HG02852 (cell line): ENCODE data around the gene MRPL36.
A peak's percentile ranks its signal among the peaks of the same experiment; 100 is the strongest.
"Not testable (repeated sequence)": the region's sequence is repeated elsewhere in the genome, so short reads cannot be mapped to it uniquely, and the experiment has no call there.

Experiments used
- ATAC-seq: cut with Tn5 transposase; IDR thresholded peaks from one replicate; pipeline ENCODE4 v1.9.1; 2021; ENCODE audit warnings: mild to moderate bottlenecking, moderate library complexity; ENCODE audit not compliant: unreplicated experiment

Gene MRPL36

GRCh38 chr5:1815881-1816292 is 16.2 kb upstream of the MRPL36 start:
- ATAC-seq: no peak

DNA sequence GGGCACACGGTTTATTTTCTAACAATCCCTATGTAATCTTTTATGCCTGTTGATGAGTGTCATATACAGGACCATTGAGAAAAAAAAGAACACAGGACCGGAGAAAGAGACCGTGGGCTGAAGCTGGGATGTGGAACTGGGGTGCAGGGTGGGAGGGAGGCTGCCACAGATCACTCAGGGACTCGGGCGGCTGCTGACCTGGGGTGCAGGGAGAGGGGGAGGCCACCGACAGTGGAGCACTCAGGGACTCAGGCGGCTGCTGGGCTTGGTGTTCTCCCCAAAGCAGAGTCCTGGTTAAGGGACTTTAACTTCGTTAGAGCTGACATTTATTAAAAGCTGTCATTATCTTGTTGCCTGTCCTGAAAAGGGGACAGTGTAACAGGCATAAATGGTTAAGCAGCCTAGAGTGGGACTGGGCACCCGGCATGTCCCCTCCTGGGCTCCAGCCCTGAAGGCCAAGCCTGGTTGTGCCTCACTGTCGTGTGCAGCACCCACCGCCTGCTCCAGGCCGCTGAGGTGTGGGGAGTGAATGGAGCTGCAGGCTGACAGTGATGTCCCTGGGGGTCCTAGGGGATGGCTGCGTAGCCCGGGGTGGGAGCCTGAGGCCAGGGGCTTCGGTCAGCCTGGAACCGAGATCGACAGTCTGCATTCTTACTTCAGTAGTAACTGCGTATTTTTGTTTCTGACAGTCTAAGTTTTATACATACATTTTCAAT is 15.6 kb upstream of the MRPL36 start:
- ATAC-seq: no peak

- no peak for ATAC-seq
Measured at GRCh38 chr5:1814183-1815020, 14.8 kb upstream of the MRPL36 start.

DNA sequence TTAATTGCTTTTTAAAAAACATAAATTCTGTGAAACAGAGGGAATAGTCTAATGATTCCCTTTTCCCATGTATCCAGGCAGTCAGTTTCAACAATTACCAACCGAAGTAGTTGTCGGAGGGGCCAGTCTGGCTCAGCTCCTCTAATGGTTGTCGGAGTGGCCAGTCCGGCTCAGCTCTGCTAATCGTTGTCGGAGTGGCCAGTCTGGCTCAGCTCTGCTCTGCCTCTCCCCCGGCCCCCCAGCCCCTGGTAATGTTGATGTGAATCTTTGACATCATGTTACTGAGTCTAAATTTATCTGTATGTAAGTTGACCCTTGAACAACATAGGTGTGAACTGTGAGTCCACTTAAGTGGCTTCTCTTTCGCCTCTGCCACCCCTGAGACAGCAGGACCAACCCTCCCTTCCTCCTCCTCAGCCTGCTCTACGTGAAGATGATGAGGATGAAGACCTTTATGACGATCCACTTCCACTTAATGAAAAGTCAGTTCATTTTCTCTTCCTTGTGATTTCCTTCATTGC is 11.0 kb upstream of the MRPL36 start:
- ATAC-seq: no peak

DNA sequence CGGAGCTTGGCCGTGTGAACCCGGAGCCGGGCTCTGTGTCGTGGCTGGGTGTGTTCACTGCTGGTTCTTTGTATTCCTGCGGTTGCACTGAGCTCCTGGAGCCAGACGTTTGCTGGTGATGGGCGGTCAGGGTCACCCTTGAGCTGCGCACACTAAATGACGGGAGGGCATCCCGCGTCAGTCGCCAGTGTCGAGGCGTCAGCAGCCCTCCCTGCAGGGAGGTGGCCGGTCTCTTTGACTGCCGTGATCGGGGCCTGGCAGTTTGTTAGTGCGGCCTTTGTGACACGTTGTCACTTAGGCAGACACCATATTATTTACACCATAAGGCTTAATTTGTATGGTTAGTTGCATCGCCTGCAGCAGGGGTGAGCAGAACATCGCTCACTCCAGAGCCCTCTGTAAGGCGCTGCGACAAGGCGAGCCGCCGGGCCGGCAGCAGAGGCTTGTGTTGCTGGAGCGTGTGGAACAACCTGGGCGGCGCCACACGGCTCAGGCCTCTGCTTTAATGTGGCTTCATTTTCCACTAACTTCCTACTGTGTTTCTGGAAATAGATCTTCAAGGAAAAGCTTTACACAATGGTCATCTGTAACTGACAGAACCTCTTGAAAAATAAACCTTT is 9.9 kb upstream of the MRPL36 start:
- no peak for ATAC-seq

GRCh38 chr5:1808439-1808838 is 8.8 kb upstream of the MRPL36 start:
- ATAC-seq: no peak

DNA sequence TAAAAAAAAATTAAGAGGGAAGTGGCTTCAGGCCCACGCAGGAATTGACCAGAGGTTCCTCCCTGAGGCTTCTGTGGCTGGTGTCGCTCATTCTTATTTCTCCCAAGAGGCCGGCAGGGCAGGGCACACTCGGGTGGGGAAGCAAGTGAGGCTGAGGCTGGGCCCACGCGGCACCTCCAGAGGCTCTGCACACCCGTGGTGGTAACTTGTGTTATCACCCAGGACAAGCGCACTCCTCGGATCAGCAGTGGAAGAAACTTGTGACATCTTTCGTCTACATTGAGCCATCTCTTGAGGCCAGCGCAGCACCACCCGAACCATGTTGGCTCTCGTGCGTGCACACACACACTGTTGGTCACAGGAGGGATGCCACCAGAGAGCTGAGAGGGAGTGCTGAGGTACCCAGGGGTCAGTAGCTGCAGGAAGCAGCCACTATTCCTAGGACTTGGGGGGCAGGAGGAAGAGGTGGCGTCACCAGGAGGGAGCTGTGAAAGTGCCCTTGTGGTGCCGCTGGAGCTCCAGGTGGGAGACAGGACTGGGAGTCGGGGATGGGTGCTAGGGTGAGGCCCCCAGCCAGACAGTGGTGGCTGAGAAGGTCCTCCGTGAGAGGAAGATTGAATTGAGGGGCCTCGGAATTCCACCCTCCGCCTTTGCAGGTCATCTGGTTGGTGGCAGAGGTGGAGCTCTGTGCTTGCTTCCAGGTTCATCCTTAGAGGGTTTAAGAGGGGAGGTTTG is 8.0 kb upstream of the MRPL36 start:
- no peak for ATAC-seq

GRCh38 chr5:1806974-1807373 is 7.3 kb upstream of the MRPL36 start:
- ATAC-seq: no peak

DNA sequence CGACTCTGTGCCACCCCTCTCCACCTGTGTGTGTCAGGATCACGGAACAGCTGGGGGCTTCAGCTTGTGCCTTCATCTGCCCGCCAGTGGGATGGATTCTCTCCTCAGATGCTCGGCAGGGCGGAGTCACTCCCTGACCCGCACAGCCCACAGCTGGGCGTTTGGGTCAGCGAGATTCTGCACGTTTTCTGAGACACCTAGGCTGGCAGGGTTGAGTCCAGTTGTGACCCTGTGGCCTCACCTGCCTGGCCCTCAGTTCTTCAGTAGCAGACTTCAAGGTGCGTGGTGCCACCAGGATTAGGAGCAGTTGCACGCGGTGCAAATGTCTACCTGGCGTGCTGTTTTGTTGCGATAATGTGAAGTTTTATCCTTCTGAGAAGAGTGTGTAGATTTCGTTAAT is 6.6 kb upstream of the MRPL36 start:
- ATAC-seq: no peak

DNA sequence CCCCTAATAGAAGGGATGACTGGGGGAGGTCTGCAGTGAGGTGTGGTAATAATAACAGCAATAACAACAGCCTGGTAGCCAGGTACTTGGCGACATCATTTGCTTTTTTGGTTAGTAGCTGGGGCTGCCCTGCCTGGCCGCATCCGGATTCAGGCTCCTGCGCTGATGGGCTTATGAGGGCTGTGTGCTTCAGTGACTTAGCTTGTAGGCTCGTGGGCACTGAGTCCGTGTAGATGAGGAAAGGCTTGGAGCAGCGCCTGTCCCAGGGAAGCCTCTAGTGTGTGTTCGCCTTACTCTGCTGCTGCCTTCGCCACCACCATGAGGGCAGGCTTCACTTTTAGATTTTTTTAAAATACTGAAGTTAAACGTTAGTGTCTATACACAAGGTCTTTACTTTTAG is 6.1 kb upstream of the MRPL36 start:
- ATAC-seq: no peak

- ATAC-seq: no peak
Measured at GRCh38 chr5:1805326-1805725, 5.7 kb upstream of the MRPL36 start.

DNA sequence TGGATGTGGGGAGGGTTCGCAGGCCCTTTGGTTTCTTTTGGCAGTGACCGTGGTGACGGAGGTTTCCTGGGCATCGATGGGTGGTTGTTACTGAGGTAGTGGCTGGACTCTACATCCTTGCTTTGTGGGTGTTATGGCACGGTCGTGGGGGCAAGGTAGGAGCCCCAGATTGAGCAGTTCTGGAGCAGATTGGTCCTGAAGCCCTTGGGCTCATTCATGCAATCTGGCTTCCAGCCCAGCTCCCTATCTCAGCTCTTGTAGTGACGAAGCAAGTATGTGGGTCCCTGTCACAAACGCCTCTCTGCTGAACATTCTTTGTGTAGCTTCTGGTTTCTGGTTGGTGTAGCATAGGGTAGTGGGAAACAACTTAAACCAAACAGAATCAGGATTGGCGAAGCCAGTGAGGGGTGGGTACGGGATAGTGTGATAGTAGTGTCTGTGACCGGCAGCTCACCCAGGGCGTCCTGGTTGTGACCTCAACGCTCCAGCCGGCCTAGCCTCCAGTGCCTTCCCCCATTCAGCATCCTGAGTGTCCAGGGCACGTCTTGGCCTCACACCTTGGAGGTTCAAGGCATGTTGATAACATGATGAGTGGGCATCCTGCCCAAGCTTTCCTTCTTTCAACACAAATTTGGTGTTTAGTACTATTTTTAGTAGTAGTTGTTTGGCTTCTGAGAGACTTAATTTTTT is 4.5 kb upstream of the MRPL36 start:
- ATAC-seq: no peak

GRCh38 chr5:1803192-1803591 is 3.6 kb upstream of the MRPL36 start:
- no peak for ATAC-seq

- no peak for ATAC-seq
Measured at GRCh38 chr5:1801967-1802295, 2.3 kb upstream of the MRPL36 start.

DNA sequence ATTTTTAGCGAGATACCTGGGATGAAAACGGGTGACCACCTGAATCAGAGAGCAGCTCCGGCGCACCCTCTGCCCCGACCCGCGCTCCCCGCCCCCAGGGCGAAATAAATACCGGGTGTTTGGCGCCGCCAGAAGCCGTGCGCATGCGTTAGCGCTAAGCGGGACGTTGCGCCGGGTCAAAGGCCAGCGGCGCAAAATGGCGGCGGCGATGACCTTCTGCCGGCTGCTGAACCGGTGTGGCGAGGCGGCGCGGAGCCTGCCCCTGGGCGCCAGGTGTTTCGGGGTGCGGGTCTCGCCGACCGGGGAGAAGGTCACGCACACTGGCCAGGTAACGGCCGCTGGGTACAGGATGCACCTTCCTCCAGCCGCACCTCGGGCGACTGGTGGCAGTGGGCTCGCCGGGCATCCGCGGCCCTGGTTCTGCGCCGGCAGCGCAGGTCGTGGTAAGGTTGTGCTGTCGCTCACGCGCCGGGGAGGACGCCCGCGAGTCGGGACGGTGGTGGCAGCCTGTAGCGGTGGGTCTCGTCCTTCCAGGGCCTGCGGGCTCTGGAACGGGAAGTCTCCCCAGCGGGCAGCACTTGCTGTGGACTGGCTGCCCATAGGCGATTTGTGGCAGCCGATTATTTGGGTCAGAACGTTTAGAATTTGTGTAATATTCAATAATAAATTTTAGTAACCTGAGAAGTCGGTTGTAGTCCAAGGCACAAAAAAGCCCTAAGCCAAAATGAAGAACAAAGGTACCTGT is 1.8 kb upstream of the MRPL36 start, which contains the start of gene NDUFS6:
NDUFS6 (plus strand) TSS at position 186 of the 745 bp plus-strand sequence; CDS start at position 197, 11 bp downstream.
- peak; percentile 57 for ATAC-seq

- ATAC-seq: peak; percentile 40
Measured at GRCh38 chr5:1800472-1801221, 1.0 kb upstream of the MRPL36 start.

DNA sequence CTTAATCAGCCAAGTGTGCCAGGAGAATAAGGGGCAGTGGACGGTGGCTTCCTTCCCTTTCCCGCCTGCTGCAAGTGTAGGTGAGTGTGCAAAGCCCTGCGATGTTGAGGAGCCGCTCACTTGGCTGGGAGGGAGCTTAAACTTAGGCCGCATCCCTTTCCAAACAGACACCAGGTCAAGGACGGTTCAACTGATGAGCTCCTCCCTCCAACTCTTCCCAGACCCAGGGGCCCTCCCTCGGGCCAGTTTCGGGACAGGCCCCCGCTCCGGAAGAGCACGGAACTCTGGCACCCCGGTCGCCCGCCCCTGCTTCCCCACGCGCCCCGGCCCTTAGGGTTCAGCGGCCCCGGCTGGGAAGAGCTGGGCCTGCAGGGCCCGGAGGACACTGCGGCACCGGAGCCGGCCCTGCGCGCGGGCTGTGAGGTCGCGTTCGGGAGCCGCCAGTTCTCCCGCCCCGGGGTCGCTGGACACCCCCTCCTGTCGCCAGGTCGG is 481 bp downstream of the MRPL36 start:
- ATAC-seq: peak; percentile 31

DNA sequence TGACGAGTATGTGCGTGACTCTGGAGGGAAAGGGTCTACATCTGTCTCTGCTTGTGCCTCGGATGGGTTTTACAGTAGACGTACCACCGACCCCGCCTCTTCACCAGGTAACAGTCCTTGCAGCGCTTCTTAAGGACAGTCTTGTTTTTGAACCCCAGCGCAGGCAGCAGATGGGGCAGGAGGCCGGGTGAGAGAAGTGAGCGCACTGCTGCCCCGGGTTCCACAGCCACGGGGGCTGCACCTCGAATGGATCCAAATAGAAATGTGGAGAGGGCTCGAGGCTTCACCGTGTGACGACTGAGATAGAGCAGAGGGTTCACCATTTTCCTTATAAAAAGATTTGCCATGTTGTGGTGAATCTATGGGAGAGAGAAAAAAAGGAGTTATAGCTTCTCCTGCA is 1.0 kb downstream of the MRPL36 start:
- not testable (repeated sequence) for ATAC-seq

- no peak for ATAC-seq
Measured at GRCh38 chr5:1797855-1798254, 1.8 kb downstream of the MRPL36 start.
